Ishikawa (cell line): Measurements from ENCODE around the gene ZNF385D.

ENCODE experiments used
- CEBPB ChIP-seq: IDR thresholded peaks from 2 replicates; pipeline ENCODE4 v1.6.1; 2012
- EGR1 ChIP-seq: IDR thresholded peaks from 2 replicates; pipeline ENCODE4 v1.6.1; 2012
- EP300 ChIP-seq: IDR thresholded peaks from 2 replicates; pipeline ENCODE4 v1.6.1; 2012; ENCODE audit warnings: borderline replicate concordance
- RAD21 ChIP-seq: IDR thresholded peaks from 2 replicates; pipeline ENCODE4 v1.6.1; 2012; ENCODE audit warnings: low read depth
- TAF1 ChIP-seq: IDR thresholded peaks from 2 replicates; pipeline ENCODE4 v1.6.1; 2012; ENCODE audit warnings: low read depth, mild to moderate bottlenecking
- TEAD4 ChIP-seq: IDR thresholded peaks from 2 replicates; pipeline ENCODE4 v1.6.1; 2012
- ZBTB7A ChIP-seq: IDR thresholded peaks from 2 replicates; pipeline ENCODE4 v1.6.1; 2012; ENCODE audit warnings: low read depth
- TF ChIP-seq, protein P1 (sequence below): IDR thresholded peaks from 2 replicates; pipeline ENCODE4 v1.6.1; 2012; ENCODE audit warnings: low read depth, mild to moderate bottlenecking

DNA sequence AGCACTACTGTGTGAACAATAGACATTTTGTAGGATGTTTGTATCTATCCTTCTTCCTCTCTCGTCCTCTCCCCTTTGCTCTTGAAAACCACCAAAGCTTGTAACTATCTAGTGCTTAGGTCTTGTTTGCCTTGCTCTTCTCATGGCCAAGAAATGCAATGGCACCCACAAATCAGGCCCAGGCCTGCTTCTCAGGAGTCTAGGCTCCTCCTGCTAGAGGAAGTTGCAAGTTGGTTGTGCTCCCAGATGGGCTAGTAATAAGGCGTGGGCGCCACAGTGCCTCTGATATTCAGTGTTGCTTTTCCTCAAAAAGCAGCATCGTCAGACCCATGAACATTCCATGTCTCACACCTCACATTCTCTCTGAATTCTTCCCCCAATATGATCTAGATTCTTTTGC lies 28.7 kb downstream of the ZNF385D start:
- TF ChIP-seq TEAD4 (no peak), CEBPB (no peak), EP300 (no peak), RAD21 (no peak), EGR1 (no peak), ZBTB7A (no peak), TAF1 (no peak)
- TF ChIP-seq, protein P1, sequence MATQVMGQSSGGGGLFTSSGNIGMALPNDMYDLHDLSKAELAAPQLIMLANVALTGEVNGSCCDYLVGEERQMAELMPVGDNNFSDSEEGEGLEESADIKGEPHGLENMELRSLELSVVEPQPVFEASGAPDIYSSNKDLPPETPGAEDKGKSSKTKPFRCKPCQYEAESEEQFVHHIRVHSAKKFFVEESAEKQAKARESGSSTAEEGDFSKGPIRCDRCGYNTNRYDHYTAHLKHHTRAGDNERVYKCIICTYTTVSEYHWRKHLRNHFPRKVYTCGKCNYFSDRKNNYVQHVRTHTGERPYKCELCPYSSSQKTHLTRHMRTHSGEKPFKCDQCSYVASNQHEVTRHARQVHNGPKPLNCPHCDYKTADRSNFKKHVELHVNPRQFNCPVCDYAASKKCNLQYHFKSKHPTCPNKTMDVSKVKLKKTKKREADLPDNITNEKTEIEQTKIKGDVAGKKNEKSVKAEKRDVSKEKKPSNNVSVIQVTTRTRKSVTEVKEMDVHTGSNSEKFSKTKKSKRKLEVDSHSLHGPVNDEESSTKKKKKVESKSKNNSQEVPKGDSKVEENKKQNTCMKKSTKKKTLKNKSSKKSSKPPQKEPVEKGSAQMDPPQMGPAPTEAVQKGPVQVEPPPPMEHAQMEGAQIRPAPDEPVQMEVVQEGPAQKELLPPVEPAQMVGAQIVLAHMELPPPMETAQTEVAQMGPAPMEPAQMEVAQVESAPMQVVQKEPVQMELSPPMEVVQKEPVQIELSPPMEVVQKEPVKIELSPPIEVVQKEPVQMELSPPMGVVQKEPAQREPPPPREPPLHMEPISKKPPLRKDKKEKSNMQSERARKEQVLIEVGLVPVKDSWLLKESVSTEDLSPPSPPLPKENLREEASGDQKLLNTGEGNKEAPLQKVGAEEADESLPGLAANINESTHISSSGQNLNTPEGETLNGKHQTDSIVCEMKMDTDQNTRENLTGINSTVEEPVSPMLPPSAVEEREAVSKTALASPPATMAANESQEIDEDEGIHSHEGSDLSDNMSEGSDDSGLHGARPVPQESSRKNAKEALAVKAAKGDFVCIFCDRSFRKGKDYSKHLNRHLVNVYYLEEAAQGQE, result no peak
